Liver (tissue), 9 donors: ENCODE data around the gene ABLIM2. TPM values are rescaled to one million over a fixed set of nuclear protein-coding genes. Genes with fewer than 3 reads are reported as not detected.

Experiments
- DNase-seq: peaks from one replicate; pipeline ENCODE4 v3.0.0-alpha.2; 2017; ENCODE audit warnings: low spot score
- H3K27ac ChIP-seq, 2 donors: one replicate each; pipeline ENCODE4 v1.7.0; 2013; ENCODE audit warnings: inconsistent platforms in 2 of 2, low read length in 2 of 2, control low read depth in 1 of 2, low read depth in 1 of 2, mild to moderate bottlenecking in 1 of 2
- H3K27me3 ChIP-seq, 4 donors: one replicate each; pipeline versions ENCODE4 v1.6.1 to v1.7.0; 2013; ENCODE audit warnings: low read length in 3 of 4, inconsistent platforms in 1 of 4, mild to moderate bottlenecking in 1 of 4, moderate library complexity in 1 of 4; ENCODE audit not compliant: control insufficient read depth in 4 of 4, insufficient read depth in 4 of 4
- H3K36me3 ChIP-seq, 4 donors: one replicate each; pipeline versions ENCODE4 v1.6.1 to v1.7.0; 2013; ENCODE audit warnings: low read length in 3 of 4, mild to moderate bottlenecking in 3 of 4, low read depth in 1 of 4, moderate library complexity in 1 of 4; ENCODE audit not compliant: control insufficient read depth in 4 of 4, insufficient read depth in 3 of 4
- H3K4me1 ChIP-seq, 4 donors: one replicate each; pipeline versions ENCODE4 v1.6.1 to v1.7.0; 2013; ENCODE audit warnings: low read length in 3 of 4, mild to moderate bottlenecking in 3 of 4, moderate library complexity in 1 of 4; ENCODE audit not compliant: control insufficient read depth in 4 of 4, insufficient read depth in 4 of 4
- H3K4me3 ChIP-seq, 3 donors: one replicate each; pipeline versions ENCODE4 v1.6.1 to v1.7.0; 2013; ENCODE audit warnings: low read length in 3 of 3, control low read depth in 1 of 3, low read depth in 1 of 3, mild to moderate bottlenecking in 1 of 3
- H3K9ac ChIP-seq, 2 donors: one replicate each; pipeline ENCODE4 v1.7.0; 2013; ENCODE audit warnings: low read length in 2 of 2, mild to moderate bottlenecking in 2 of 2, moderate library complexity in 2 of 2, control low read depth in 1 of 2, low read depth in 1 of 2
- H3K9me3 ChIP-seq, 4 donors: one replicate each; pipeline versions ENCODE4 v1.6.1 to v1.7.0; 2013; ENCODE audit warnings: low read length in 3 of 4; ENCODE audit not compliant: control insufficient read depth in 4 of 4
- ATF3 ChIP-seq: IDR thresholded peaks from 2 replicates; pipeline ENCODE4 v1.6.1; 2016; ENCODE audit warnings: antibody characterized with exemption
- CTCF ChIP-seq: fragments of 150-350 bp; IDR thresholded peaks from 2 replicates; pipeline ENCODE4 v1.5.1; 2017; ENCODE audit warnings: improper control_type of control experiment, low read depth, low read length; ENCODE audit not compliant: missing input control
- EGR1 ChIP-seq, 2 donors: IDR thresholded peaks; 2 replicates each; pipeline ENCODE4 v1.6.1; 2016 to 2018; ENCODE audit warnings: antibody characterized with exemption in 2 of 2, low read depth in 2 of 2
- FOXA1 ChIP-seq: IDR thresholded peaks from 2 replicates; pipeline ENCODE4 v1.6.1; 2016; ENCODE audit warnings: antibody characterized with exemption
- GABPA ChIP-seq, 2 donors: IDR thresholded peaks in 1 of 2; conservative IDR thresholded peaks in 1 of 2; 2 replicates each; pipeline ENCODE4 v1.6.1; 2016; ENCODE audit warnings: antibody characterized with exemption in 2 of 2, mild to moderate bottlenecking in 1 of 2, moderate library complexity in 1 of 2
- HNF4A ChIP-seq, 2 donors: conservative IDR thresholded peaks; 2 replicates each; pipeline ENCODE4 v1.6.1; 2016; ENCODE audit warnings: antibody characterized with exemption in 2 of 2, mild to moderate bottlenecking in 2 of 2
- HNF4G ChIP-seq: IDR thresholded peaks from 2 replicates; pipeline ENCODE4 v1.6.1; 2016; ENCODE audit warnings: antibody characterized with exemption
- JUND ChIP-seq, 2 donors: IDR thresholded peaks; 2 replicates each; pipeline ENCODE4 v1.6.1; 2016; ENCODE audit warnings: antibody characterized with exemption in 2 of 2
- MAX ChIP-seq: IDR thresholded peaks from 2 replicates; pipeline ENCODE4 v1.6.1; 2016; ENCODE audit warnings: antibody characterized with exemption
- NR2F2 ChIP-seq: IDR thresholded peaks from 2 replicates; pipeline ENCODE4 v1.6.1; 2016; ENCODE audit warnings: antibody characterized with exemption
- RAD21 ChIP-seq, 2 donors: IDR thresholded peaks; 2 replicates each; pipeline ENCODE4 v1.6.1; 2016; ENCODE audit warnings: antibody characterized with exemption in 2 of 2, mild to moderate bottlenecking in 2 of 2
- RXRA ChIP-seq, 2 donors: IDR thresholded peaks; 2 replicates each; pipeline ENCODE4 v1.6.1; 2017 to 2018; ENCODE audit warnings: antibody characterized with exemption in 2 of 2, mild to moderate bottlenecking in 1 of 2
- SP1 ChIP-seq: IDR thresholded peaks from 2 replicates; pipeline ENCODE4 v1.6.1; 2018; ENCODE audit warnings: antibody characterized with exemption, mild to moderate bottlenecking
- TAF1 ChIP-seq: conservative IDR thresholded peaks from 2 replicates; pipeline ENCODE4 v1.6.1; 2016; ENCODE audit warnings: antibody characterized with exemption, mild to moderate bottlenecking
- YY1 ChIP-seq: IDR thresholded peaks from 2 replicates; pipeline ENCODE4 v1.6.1; 2016; ENCODE audit warnings: antibody characterized with exemption, mild to moderate bottlenecking
- ZBTB33 ChIP-seq: IDR thresholded peaks from 2 replicates; pipeline ENCODE4 v1.6.1; 2016; ENCODE audit warnings: antibody characterized with exemption
- WGBS: extraction: QIAGEN DNeasy Blood & Tissue Kit; methylation state at CpG from one replicate; pipeline ENCODE4 v1.1.7; 2013; 5-methylcytosine and 5-hydroxymethylcytosine counted together
- polyA plus RNA-seq, 2 donors: library from polyadenylated mRNA; stranded (reverse) in 1 of 2; unstranded in 1 of 2; fragments of 200-250 nt in 1 of 2; fragments of >200 nt in 1 of 2; fragmentation: Nextera tagmentation in 1 of 2; extraction: Ambion mirVana in 1 of 2; gene quantifications; one replicate each; pipeline versions ENCODE4 v1.2.1 to v1.2.3, GENCODE V29; 2013 to 2015
- total RNA-seq, 2 donors: library from RNA; depleted of rRNA; stranded (reverse); fragments of >200 nt; gene quantifications; one replicate each; pipeline ENCODE4 v1.2.3, GENCODE V29; 2014
- TF ChIP-seq, protein P1 (sequence below): IDR thresholded peaks from 2 replicates; pipeline ENCODE4 v1.6.1; 2016; ENCODE audit warnings: antibody characterized with exemption, mild to moderate bottlenecking
- donor health status: healthy.
- donor health status: healthy.
- donor health status: healthy.
- donor health status: healthy.
- donor health status: healthy.

Gene ABLIM2
- total and polyA plus RNA-seq, 4 donors: 0.75 to 2.5 (median 0.93) TPM

- no peak for DNase-seq
- Histone ChIP-seq H3K9me3 (no peaks in the 10 kb centered on the region), H3K36me3 (no peaks in the 10 kb centered on the region), H3K27me3 (no peaks in the 10 kb centered on the region), H3K4me3 (no peak overlapping the region), H3K27ac (no peak overlapping the region), H3K4me1 (no peaks in the 10 kb centered on the region), H3K9ac (no peak overlapping the region)
- WGBS: 73% methylated on average over 4 of the region's 4 CpGs
- no peak for TF ChIP-seq YY1
- TF ChIP-seq, protein P1, sequence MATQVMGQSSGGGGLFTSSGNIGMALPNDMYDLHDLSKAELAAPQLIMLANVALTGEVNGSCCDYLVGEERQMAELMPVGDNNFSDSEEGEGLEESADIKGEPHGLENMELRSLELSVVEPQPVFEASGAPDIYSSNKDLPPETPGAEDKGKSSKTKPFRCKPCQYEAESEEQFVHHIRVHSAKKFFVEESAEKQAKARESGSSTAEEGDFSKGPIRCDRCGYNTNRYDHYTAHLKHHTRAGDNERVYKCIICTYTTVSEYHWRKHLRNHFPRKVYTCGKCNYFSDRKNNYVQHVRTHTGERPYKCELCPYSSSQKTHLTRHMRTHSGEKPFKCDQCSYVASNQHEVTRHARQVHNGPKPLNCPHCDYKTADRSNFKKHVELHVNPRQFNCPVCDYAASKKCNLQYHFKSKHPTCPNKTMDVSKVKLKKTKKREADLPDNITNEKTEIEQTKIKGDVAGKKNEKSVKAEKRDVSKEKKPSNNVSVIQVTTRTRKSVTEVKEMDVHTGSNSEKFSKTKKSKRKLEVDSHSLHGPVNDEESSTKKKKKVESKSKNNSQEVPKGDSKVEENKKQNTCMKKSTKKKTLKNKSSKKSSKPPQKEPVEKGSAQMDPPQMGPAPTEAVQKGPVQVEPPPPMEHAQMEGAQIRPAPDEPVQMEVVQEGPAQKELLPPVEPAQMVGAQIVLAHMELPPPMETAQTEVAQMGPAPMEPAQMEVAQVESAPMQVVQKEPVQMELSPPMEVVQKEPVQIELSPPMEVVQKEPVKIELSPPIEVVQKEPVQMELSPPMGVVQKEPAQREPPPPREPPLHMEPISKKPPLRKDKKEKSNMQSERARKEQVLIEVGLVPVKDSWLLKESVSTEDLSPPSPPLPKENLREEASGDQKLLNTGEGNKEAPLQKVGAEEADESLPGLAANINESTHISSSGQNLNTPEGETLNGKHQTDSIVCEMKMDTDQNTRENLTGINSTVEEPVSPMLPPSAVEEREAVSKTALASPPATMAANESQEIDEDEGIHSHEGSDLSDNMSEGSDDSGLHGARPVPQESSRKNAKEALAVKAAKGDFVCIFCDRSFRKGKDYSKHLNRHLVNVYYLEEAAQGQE: no peak
- no peak for TF ChIP-seq RXRA (IDR thresholded peaks at IDR 0.05)
- TF ChIP-seq EGR1 (IDR thresholded peaks at IDR 0.05; ENCODE audit: low read depth in 2 of 2): no peak
- no peak for TF ChIP-seq JUND (IDR thresholded peaks at IDR 0.05)
- no peak for TF ChIP-seq TAF1
- TF ChIP-seq ZBTB33: no peak
- TF ChIP-seq SP1: no peak
- no peak for TF ChIP-seq MAX
- TF ChIP-seq FOXA1: no peak
- TF ChIP-seq NR2F2: no peak
- TF ChIP-seq HNF4A (conservative IDR thresholded peaks at IDR 0.05): no peak
- no peak for TF ChIP-seq HNF4G
- no peak for TF ChIP-seq CTCF
- TF ChIP-seq ATF3: no peak
- TF ChIP-seq GABPA (IDR thresholded peaks at IDR 0.05 in 1 of 2, conservative IDR thresholded peaks at IDR 0.05 in 1 of 2): no peak
Measured at GRCh38 chr4:7955393-7955792, 203.2 kb downstream of the ABLIM2 start.

DNA sequence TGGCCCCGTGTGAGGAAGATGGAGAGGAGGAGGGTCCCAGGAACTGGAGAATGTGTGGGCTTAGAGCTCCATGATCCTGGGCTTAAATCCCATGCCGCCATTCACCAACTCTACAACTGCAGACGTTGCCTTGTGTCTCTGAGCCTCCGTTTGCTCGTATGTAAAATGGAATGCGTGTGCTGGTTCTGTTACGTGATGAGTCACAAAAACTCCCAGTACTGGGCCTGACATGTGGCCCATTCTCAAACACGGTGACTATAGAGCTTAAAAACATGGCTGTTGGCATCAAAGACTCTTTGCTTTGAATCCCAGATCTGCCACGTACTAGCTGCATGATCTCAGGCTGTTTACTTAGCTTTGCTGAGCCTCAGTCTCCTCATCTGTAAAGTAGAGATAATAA is 206.0 kb downstream of the ABLIM2 start:
- Histone ChIP-seq H3K4me1 (peaks cover 0 to 4% (median 3%) of the 10 kb centered on the region in 4 donors), H3K9me3 (no peaks in the 10 kb centered on the region), H3K27ac (no peak overlapping the region), H3K4me3 (no peak overlapping the region), H3K27me3 (no peaks in the 10 kb centered on the region), H3K36me3 (no peaks in the 10 kb centered on the region), H3K9ac (no peak overlapping the region)
- TF ChIP-seq FOXA1: no peak
- TF ChIP-seq ZBTB33: no peak
- no peak for TF ChIP-seq EGR1 (IDR thresholded peaks at IDR 0.05; ENCODE audit: low read depth in 2 of 2)
- no peak for TF ChIP-seq RAD21 (IDR thresholded peaks at IDR 0.05)
- TF ChIP-seq RXRA (IDR thresholded peaks at IDR 0.05): no peak
- 94% methylated on average over 9 of the region's 9 CpGs for WGBS
- DNase-seq: no peak
